Astrocyte (in vitro differentiated cells and primary cell): ENCODE results near the gene IL17B. TPM values are rescaled to one million over a fixed set of nuclear protein-coding genes. Genes with fewer than 3 reads are reported as not detected.

ENCODE experiments used
- DNase-seq: peaks from one replicate; pipeline ENCODE4 v3.0.0-alpha.2; 2010; ENCODE audit warnings: low read depth
- FAIRE-seq: peaks from 2 replicates; lab custom pipeline; 2011; peaks lifted over from hg19 to GRCh38; lab: Jason Lieb, UNC
- H2AFZ ChIP-seq: 2 replicates; pipeline ENCODE4 v1.6.0; 2012; ENCODE audit warnings: low read depth, low read length, inconsistent platforms
- H3K27ac ChIP-seq: 2 replicates; pipeline ENCODE4 v1.5.1; 2011; ENCODE audit warnings: low read depth, low read length, inconsistent platforms
- H3K27me3 ChIP-seq: 2 replicates; pipeline ENCODE4 v1.6.0; 2011; ENCODE audit warnings: low read length, inconsistent platforms; ENCODE audit not compliant: insufficient read depth
- H3K36me3 ChIP-seq: 2 replicates; pipeline ENCODE4 v1.5.1; 2011; ENCODE audit warnings: low read length, inconsistent platforms; ENCODE audit not compliant: insufficient read depth
- H3K4me1 ChIP-seq: 2 replicates; pipeline ENCODE4 v1.5.1; 2011; ENCODE audit warnings: low read length, inconsistent platforms; ENCODE audit not compliant: insufficient read depth
- H3K4me2 ChIP-seq: 2 replicates; pipeline ENCODE4 v1.6.0; 2012; ENCODE audit warnings: low read length, inconsistent platforms
- H3K4me3 ChIP-seq: 2 replicates; pipeline ENCODE4 v1.5.1; 2011; ENCODE audit warnings: low read depth, mild to moderate bottlenecking, low read length, inconsistent platforms; ENCODE audit not compliant: insufficient read depth
- H3K79me2 ChIP-seq: 2 replicates; pipeline ENCODE4 v1.6.0; 2012; ENCODE audit warnings: mild to moderate bottlenecking, low read length, inconsistent platforms; ENCODE audit not compliant: insufficient read depth
- H3K9ac ChIP-seq: 2 replicates; pipeline ENCODE4 v1.6.0; 2012; ENCODE audit warnings: mild to moderate bottlenecking, low read length, inconsistent platforms
- H3K9me3 ChIP-seq: 2 replicates; pipeline ENCODE4 v1.5.1; 2012; ENCODE audit warnings: low read depth, mild to moderate bottlenecking, low read length, inconsistent platforms; ENCODE audit not compliant: insufficient read depth
- H4K20me1 ChIP-seq: 2 replicates; pipeline ENCODE4 v1.6.0; 2012; ENCODE audit warnings: low read length, inconsistent platforms; ENCODE audit not compliant: insufficient read depth
- H3K27ac Mint-ChIP-seq: one replicate; pipeline ENCODE4 v1.8.0; 2021; ENCODE audit warnings: mild to moderate bottlenecking, mixed read lengths; ENCODE audit not compliant: unreplicated experiment
- H3K27me3 Mint-ChIP-seq: one replicate; pipeline ENCODE4 v1.8.0; 2021; ENCODE audit warnings: low read depth, mixed read lengths; ENCODE audit not compliant: unreplicated experiment
- H3K36me3 Mint-ChIP-seq: one replicate; pipeline ENCODE4 v1.8.0; 2021; ENCODE audit warnings: low read depth, mixed read lengths; ENCODE audit not compliant: unreplicated experiment
- H3K4me1 Mint-ChIP-seq: one replicate; pipeline ENCODE4 v1.8.0; 2021; ENCODE audit warnings: low read depth, mixed read lengths; ENCODE audit not compliant: unreplicated experiment
- H3K4me3 Mint-ChIP-seq: one replicate; pipeline ENCODE4 v1.8.0; 2021; ENCODE audit warnings: mild to moderate bottlenecking, moderate library complexity, mixed read lengths; ENCODE audit not compliant: unreplicated experiment
- H3K9me3 Mint-ChIP-seq: one replicate; pipeline ENCODE4 v1.8.0; 2021; ENCODE audit warnings: mild to moderate bottlenecking, mixed read lengths; ENCODE audit not compliant: unreplicated experiment
- CTCF ChIP-seq: IDR thresholded peaks from 2 replicates; pipeline ENCODE4 v1.5.1; 2011; ENCODE audit warnings: low read depth, mild to moderate bottlenecking, inconsistent platforms, low read length, moderate library complexity; ENCODE audit not compliant: insufficient read depth
- EZH2 ChIP-seq: IDR thresholded peaks from 2 replicates; pipeline ENCODE4 v1.6.1; 2012; ENCODE audit warnings: mild to moderate bottlenecking, low read length, inconsistent platforms; ENCODE audit not compliant: insufficient read depth
- total RNA-seq: library from RNA; stranded (reverse); gene quantifications from 2 replicates; pipeline ENCODE4 v1.2.1, GENCODE V29; 2021

The IL17B gene
- total RNA-seq, 1 donor from 2014 or later: 0.54 TPM

GRCh38 chr5:149340920-149341319 lies 38.2 kb downstream of the IL17B start:
- DNase-seq (no peak), FAIRE-seq (no peak)
- Histone ChIP-seq H3K4me3 (no peak overlapping the region), H3K27ac (no peak overlapping the region), H4K20me1 (no peaks in the 10 kb centered on the region), H3K79me2 (peaks cover 6% of the 10 kb centered on the region), H3K4me2 (no peak overlapping the region), H3K4me1 (no peaks in the 10 kb centered on the region), H3K36me3 (no peaks in the 10 kb centered on the region), H2AFZ (no peak overlapping the region), H3K27me3 (no peaks in the 10 kb centered on the region), H3K9me3 (no peaks in the 10 kb centered on the region), H3K9ac (no peak overlapping the region)
- Mint-ChIP-seq H3K27me3 (no peaks in the 10 kb centered on the region), H3K27ac (no peak overlapping the region), H3K9me3 (no peaks in the 10 kb centered on the region), H3K4me1 (peaks cover 5% of the 10 kb centered on the region), H3K36me3 (no peaks in the 10 kb centered on the region), H3K4me3 (no peak overlapping the region)
- TF ChIP-seq EZH2 (no peak), CTCF (no peak)

GRCh38 chr5:149338364-149338763 lies 40.7 kb downstream of the IL17B start:
- H3K4me3 Mint-ChIP-seq: no peak overlapping the region
- FAIRE-seq (no peak), DNase-seq (no peak)
- TF ChIP-seq EZH2 (no peak), CTCF (no peak)
- no peaks in the 10 kb centered on the region for H3K9me3 Mint-ChIP-seq
- no peaks in the 10 kb centered on the region for H3K36me3 Mint-ChIP-seq
- H3K27me3 Mint-ChIP-seq: no peaks in the 10 kb centered on the region
- peaks cover 3% of the 10 kb centered on the region for H3K4me1 Mint-ChIP-seq
- Histone ChIP-seq H3K79me2 (no peaks in the 10 kb centered on the region), H3K4me3 (no peak overlapping the region), H2AFZ (no peak overlapping the region), H3K9ac (no peak overlapping the region), H3K27me3 (no peaks in the 10 kb centered on the region), H3K36me3 (no peaks in the 10 kb centered on the region), H4K20me1 (no peaks in the 10 kb centered on the region), H3K4me2 (no peak overlapping the region), H3K4me1 (peaks cover 5% of the 10 kb centered on the region), H3K27ac (no peak overlapping the region), H3K9me3 (no peaks in the 10 kb centered on the region)
- H3K27ac Mint-ChIP-seq: no peak overlapping the region

- Histone ChIP-seq H3K4me3 (no peak overlapping the region), H3K4me1 (peaks cover 5% of the 10 kb centered on the region), H2AFZ (no peak overlapping the region), H3K9ac (no peak overlapping the region), H3K79me2 (no peaks in the 10 kb centered on the region), H3K27me3 (no peaks in the 10 kb centered on the region), H3K4me2 (no peak overlapping the region), H3K36me3 (no peaks in the 10 kb centered on the region), H4K20me1 (no peaks in the 10 kb centered on the region), H3K27ac (no peak overlapping the region), H3K9me3 (no peaks in the 10 kb centered on the region)
- H3K4me3 Mint-ChIP-seq: no peak overlapping the region
- no peak for TF ChIP-seq CTCF
- no peaks in the 10 kb centered on the region for H3K36me3 Mint-ChIP-seq
- FAIRE-seq: no peak
- DNase-seq: no peak
- peaks cover 3% of the 10 kb centered on the region for H3K4me1 Mint-ChIP-seq
- H3K27ac Mint-ChIP-seq: no peak overlapping the region
- no peaks in the 10 kb centered on the region for H3K27me3 Mint-ChIP-seq
- no peaks in the 10 kb centered on the region for H3K9me3 Mint-ChIP-seq
These were observed 41.4 kb downstream of the IL17B start for GRCh38 chr5:149337736-149338135.
